OCI-LY1 (cell line): ENCODE data around the gene NUP214.
"Not testable (repeated sequence)": the region's sequence is repeated elsewhere in the genome, so short reads cannot be mapped to it uniquely, and the experiment has no call there.

Experiments
- EZH2 ChIP-seq: fragments of 200-600 bp; sonication (generic), shearing (Covaris generic); IDR thresholded peaks from 2 replicates; pipeline ENCODE4 v1.8.0; 2017; ENCODE audit warnings: borderline replicate concordance, mixed run types, mild to moderate bottlenecking, antibody characterized with exemption, low read length, moderate library complexity, mixed read lengths
- TF ChIP-seq, protein P1 (sequence below): fragments of 200-600 bp; sonication (generic), shearing (Covaris generic); IDR thresholded peaks from 2 replicates; pipeline ENCODE4 v1.5.1; 2017; ENCODE audit warnings: mild to moderate bottlenecking, antibody characterized with exemption, low read length, moderate library complexity, mixed read lengths

DNA sequence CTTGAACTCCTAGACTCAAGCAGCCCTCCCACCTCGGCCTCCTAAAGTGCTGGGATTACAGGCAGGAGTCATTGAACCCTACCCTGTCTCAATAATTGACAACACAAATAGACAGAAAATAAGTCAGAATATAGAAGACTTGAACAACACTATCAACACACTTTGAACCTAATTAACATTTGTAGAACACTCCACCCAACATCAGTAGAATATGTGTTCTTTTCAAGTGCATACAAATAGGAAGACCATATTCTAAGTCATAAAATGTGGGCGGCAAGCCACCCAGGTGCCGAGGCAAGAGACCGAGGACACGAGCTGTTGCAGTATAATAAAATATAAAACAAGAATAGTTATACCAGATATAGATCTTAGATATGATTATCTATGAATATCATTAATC lies 118.9 kb downstream of the NUP214 start:
- TF ChIP-seq, protein P1, sequence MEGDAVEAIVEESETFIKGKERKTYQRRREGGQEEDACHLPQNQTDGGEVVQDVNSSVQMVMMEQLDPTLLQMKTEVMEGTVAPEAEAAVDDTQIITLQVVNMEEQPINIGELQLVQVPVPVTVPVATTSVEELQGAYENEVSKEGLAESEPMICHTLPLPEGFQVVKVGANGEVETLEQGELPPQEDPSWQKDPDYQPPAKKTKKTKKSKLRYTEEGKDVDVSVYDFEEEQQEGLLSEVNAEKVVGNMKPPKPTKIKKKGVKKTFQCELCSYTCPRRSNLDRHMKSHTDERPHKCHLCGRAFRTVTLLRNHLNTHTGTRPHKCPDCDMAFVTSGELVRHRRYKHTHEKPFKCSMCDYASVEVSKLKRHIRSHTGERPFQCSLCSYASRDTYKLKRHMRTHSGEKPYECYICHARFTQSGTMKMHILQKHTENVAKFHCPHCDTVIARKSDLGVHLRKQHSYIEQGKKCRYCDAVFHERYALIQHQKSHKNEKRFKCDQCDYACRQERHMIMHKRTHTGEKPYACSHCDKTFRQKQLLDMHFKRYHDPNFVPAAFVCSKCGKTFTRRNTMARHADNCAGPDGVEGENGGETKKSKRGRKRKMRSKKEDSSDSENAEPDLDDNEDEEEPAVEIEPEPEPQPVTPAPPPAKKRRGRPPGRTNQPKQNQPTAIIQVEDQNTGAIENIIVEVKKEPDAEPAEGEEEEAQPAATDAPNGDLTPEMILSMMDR = not testable (repeated sequence)
- not testable (repeated sequence) for TF ChIP-seq EZH2
